Posterior vena cava (tissue), 2 donors: ENCODE data around the gene TDRD5. TPM values are rescaled to one million over a fixed set of nuclear protein-coding genes. Genes with fewer than 3 reads are reported as not detected.
"Not testable (repeated sequence)": the region's sequence is repeated elsewhere in the genome, so short reads cannot be mapped to it uniquely, and the experiment has no call there.

Experiments used
- DNase-seq: peaks from one replicate; pipeline ENCODE4 v3.0.0-alpha.2; 2020; ENCODE audit warnings: low spot score
- intact Hi-C, 2 donors: fragments of 100-400 bp; cut with DNase I; formaldehyde crosslinking; loops; one replicate each; pipeline versions ENCODE4 v1.14.1 to v1.14.2; 2022 to 2023
- total RNA-seq, 2 donors: library from RNA; stranded (reverse); fragmentation: NEBNext Ultra II Directional; extraction: Animal tissue kit (Norgen Biotek cat#: 25700); gene quantifications; one replicate each; pipeline ENCODE4 v1.2.1, GENCODE V29; 2021
- donor health status: DM: yes; HTN: yes; CAD: no.
- donor health status: DM: yes; HTN: yes; CAD: no.

The TDRD5 gene
- total RNA-seq, 2 donors from 2014 or later, result not detected

- intact Hi-C loops, result no loop called here
- DNase-seq, result no peak
Measured at GRCh38 chr1:179598631-179599030, 7.0 kb downstream of the TDRD5 start.

DNA sequence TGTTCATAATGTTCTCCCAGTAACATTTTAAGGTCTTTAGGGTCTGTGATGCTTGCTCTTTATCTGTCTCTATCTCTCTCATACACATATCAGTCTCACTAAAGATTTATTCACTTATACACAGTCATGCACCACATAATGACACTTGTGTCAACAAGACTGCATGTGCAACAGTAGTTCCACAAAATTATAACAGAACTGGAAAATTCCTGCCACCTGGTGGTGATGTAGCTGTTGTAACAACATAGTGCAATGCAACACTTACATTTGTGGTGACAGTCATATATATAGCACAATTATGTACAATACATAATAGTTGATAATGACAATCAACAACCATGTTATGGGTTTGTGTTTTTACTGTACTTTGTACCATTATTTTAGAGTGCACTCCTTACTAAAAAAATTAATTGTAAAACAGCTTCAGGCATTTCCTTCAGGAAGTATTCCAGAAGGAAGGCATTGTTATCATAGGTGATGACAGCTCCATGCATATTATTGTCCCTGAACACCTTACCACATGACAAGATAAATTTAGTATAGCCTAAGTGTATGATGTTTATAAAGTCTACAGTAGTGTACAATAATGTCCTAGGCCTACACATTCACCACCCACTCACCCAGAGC lies 8.1 kb downstream of the TDRD5 start:
- intact Hi-C loops, result no loop called here
- no peak for DNase-seq

DNA sequence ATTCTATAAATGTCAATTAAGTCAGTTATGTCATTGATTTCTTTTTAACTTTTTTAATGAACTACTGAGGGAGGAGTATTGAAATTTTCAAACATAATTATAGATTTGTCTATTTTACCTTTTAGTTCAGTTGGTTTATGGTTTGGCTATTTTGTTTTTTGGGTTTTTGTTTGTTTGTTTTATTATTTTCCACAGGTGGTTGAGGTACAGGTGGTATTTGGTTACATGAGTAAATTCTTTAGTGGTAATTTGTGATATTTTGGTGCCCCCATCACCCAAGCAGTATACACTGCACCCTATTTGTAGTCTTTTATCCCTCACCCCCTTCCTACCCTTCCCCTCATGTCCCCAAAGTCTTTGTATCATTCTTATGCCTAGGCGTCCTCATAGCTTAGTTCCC lies 9.5 kb downstream of the TDRD5 start:
- no peak for DNase-seq
- intact Hi-C loops, result no loop called here

GRCh38 chr1:179612361-179612760 lies 20.7 kb downstream of the TDRD5 start:
- intact Hi-C loops, result no loop called here
- no peak for DNase-seq

DNA sequence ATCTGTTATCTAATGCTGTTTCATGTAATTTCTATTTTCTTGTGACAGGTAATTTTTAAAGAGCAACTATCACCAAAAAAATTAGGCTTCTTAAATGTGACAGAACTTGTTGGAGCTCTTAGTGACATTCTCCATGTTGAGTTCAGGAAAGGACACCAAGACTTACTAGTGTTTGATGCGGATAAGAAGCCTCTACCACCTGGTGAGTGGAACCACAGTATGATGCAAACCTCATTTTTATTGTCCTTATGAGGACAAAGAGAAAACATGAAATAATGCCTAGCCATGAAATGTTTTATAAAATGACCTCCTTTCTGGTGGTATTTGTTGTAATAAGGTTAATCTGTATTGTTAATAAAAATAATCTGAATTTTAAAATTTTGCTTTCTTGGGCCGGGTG lies 39.1 kb downstream of the TDRD5 start:
- no peak for DNase-seq
- intact Hi-C loops, result no loop called here

GRCh38 chr1:179632868-179633267 lies 41.2 kb downstream of the TDRD5 start:
- DNase-seq, result no peak
- intact Hi-C loops, result no loop called here

DNA sequence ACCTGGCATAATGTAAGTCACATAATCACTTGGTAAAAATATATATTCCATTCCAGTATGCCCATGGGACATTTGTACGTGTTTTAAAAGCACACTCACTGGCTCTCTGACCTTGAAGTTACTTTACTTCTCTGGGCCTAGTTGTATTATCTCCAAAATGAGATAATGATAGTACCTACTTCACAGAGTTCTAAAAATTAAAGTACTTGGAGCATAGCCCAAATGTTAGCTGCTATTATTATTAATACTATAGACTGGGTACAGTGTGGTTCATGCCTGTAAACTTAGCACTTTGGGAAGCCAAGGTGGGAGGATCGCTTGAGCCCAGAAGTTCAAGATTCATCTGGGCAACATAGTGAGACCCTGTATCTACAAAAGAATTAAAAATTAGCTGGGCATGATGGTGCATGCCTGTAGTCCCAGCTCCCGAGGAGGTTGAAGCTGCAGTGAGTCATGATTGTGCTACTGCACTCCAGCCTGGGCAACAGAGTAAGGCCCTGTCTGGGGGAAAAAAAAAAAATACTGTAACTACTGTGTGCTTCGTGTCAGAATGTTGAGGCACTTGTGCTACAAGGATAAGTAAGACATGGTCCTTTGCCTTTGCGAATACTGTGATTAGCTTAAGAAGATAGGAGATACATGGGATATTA lies 45.7 kb downstream of the TDRD5 start:
- no peak for DNase-seq
- intact Hi-C loops, result no loop called here

DNA sequence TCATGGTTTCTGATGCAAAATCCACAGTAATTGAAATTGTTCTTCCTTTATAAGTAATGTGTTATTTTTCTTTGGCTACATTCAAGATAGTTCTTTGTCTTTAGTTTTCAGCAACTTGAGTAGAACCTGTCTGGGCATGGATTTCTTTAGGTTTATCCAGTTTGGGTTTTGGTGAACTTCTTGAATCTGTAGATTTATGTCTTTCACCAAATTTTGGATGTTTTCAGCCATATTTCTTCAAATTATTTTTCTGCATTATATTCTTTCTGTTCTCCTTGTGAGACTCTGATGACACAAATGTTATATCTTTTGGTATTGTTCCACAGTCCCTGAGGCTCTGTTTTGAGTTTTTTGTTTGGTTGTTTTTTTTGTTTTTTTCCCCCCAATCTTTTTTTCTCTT lies 69.4 kb downstream of the TDRD5 start:
- intact Hi-C loops, result no loop called here
- DNase-seq, result no peak

- intact Hi-C loops, result no loop called here
- no peak for DNase-seq
Measured at GRCh38 chr1:179663810-179664209, 72.2 kb downstream of the TDRD5 start.

DNA sequence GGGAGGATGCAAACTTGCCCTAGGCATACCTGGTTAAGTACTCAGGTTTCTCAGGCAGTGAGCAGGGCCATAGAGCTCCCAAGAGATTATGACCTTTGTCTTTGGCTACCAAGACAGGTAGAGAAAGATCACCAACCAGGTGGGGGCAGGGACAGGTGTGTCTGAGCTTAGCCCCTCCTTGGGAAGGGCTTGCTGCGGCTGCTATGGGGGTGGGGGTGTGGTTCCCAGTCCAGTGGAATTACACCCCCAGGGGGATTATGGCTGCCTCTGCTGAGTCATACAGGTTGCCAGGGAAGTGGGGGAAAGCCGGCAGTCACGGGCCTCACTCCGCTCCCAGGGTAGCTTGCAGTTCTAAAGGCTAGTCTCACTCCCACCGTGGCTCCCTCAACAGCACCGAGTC lies 86.2 kb downstream of the TDRD5 start:
- intact Hi-C loops, result no loop called here
- no peak for DNase-seq

GRCh38 chr1:179694530-179694929 lies 102.9 kb downstream of the TDRD5 start:
- not testable (repeated sequence) for DNase-seq
- intact Hi-C loops, result loop anchor here in 1 of 2 donors (5.0 kb wide), 1 partner anchor 1508 kb away; no protein-coding TSS in a partner anchor

DNA sequence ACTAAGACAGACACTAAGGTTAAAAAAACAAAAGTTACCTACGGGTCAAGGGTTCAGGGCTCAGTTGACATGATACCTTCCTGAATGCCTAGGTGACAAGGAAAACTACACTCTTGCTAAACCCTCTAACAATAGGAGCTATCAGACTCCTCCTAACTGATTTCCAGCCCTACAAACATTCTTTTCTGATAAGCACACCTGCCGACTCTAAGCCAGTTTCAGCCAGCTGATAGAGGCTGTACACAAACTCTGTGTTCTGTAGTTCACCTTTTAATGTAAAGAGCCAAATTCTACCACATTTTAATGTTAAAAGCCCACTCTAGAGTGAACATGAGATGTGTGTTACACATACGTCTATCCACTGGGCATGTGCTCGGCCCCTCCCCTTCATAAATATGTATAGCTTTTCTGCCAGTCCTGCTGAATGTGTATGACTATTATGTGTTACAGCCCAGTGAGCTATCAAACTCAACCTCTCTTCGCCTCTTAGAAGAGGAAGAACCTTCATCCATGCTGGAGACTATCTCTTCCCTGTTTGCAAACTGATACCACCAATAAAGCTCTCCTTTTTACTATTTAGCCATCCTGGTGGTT lies 111.4 kb downstream of the TDRD5 start:
- DNase-seq, result no peak
- intact Hi-C loops, result loop anchor here in 1 of 2 donors (5.0 kb wide), 1 partner anchor 109 kb away; no protein-coding TSS in a partner anchor

DNA sequence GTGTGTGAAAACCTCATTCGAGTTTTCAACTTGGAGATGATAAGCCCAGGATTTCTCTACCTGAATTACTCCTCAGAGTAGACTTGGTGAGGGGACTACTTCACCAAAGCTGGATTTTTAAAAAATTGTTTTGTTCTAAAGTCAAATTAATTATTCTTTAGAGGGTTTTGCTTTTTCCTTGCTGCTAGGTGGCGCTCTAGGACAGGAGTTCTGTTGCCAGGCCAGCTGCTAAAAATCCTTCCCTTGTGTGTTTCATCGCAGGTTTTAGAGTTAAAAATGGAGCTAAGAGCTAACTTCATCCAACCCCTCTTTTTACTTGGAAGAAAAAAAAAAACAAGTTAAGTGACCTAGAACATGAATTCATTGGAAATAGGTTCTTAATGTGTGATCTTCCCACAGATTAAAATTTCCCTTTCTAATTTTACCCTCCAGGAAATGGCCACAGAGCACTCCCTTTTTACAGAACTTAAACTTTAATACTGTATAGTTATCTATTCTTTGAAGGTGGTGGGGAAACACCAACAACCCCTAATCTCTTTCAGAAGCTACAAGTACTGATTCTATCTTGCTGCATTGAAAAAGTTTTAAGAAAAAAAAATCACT lies 114.8 kb downstream of the TDRD5 start:
- no peak for DNase-seq
- intact Hi-C loops, result loop anchor here in 1 of 2 donors (5.0 kb wide), 1 partner anchor 106 kb away; no protein-coding TSS in a partner anchor

- intact Hi-C loops, result loop anchor here in 1 of 2 donors (5.0 kb wide), 1 partner anchor 105 kb away; no protein-coding TSS in a partner anchor
- DNase-seq, result no peak
Measured at GRCh38 chr1:179707406-179707805, 115.8 kb downstream of the TDRD5 start.

DNA sequence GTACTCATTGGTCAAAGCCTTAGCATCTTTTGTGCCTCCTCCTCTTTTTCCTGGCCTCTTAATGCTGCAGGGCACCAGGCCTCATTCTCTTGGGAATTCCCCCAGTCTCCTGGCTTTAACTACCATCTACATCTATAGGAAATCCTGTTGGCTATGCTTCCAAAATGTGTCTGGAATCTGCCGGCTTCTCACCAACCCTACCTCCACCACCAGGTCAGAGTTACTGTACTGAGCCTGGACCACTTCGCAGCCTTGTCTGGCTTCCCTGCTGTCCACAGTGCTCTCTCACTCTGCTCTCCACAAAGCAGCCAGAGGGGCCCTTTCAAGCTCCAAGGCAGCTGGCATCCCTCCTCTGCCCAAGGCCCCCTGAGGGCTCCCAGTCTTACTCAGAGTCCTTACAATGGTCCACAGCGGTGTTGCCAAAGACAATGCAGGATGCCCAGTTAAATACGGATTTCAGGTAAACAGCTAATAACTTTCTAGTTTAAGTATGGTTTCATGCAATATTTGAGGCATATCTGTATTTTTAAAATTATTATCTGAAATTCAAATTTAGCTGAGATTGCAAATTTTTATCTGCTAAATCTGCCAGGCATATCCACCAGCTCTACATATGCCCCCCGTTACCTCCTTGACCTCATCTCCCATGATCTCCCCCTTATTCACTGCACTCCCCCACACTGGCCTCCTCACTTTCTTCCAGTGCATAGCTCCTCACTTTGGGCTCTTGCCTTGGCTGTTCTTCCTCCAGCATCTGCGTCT lies 117.0 kb downstream of the TDRD5 start:
- intact Hi-C loops, result loop anchor here in 1 of 2 donors (5.0 kb wide), 1 partner anchor 104 kb away; no protein-coding TSS in a partner anchor
- DNase-seq, result no peak

GRCh38 chr1:179709841-179710329 lies 118.3 kb downstream of the TDRD5 start:
- DNase-seq, result no peak
- intact Hi-C loops, result loop anchor here in 1 of 2 donors (5.0 kb wide), 1 partner anchor 102 kb away; no protein-coding TSS in a partner anchor

DNA sequence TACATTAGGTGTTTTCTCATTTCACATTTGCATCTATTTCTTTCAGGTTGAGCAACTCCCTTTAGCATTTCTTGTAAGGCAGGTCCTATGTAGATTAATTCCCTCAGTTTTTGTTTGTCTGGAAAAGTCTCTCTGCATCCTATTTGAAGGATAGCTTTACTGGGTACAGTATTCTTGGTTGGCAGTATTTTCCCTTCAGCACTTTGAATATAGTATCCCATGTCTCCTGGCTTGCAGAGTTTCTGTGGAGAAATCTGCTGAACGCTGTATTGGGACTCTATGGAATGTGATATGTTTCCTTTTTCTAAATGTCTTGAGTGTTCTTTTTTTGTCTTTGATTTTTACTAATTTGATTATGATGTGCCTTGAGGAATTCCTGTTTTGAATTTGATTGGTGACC lies 122.5 kb downstream of the TDRD5 start:
- intact Hi-C loops, result no loop called here
- no peak for DNase-seq

GRCh38 chr1:179714623-179715022 lies 123.0 kb downstream of the TDRD5 start:
- DNase-seq, result no peak

GRCh38 chr1:179719272-179719671 lies 127.6 kb downstream of the TDRD5 start:
- intact Hi-C loops, result no loop called here
- DNase-seq, result no peak

More at GRCh38 chr1:179714623-179715022, 123.0 kb downstream of the TDRD5 start:
- intact Hi-C loops, result no loop called here
